Kidney capillary endothelial cell (primary cell): ENCODE results near the gene MAFF.

ENCODE experiments used
- DNase-seq: peaks from one replicate; pipeline ENCODE4 v3.0.0-alpha.2; 2018; ENCODE audit warnings: low spot score

Gene MAFF

DNA sequence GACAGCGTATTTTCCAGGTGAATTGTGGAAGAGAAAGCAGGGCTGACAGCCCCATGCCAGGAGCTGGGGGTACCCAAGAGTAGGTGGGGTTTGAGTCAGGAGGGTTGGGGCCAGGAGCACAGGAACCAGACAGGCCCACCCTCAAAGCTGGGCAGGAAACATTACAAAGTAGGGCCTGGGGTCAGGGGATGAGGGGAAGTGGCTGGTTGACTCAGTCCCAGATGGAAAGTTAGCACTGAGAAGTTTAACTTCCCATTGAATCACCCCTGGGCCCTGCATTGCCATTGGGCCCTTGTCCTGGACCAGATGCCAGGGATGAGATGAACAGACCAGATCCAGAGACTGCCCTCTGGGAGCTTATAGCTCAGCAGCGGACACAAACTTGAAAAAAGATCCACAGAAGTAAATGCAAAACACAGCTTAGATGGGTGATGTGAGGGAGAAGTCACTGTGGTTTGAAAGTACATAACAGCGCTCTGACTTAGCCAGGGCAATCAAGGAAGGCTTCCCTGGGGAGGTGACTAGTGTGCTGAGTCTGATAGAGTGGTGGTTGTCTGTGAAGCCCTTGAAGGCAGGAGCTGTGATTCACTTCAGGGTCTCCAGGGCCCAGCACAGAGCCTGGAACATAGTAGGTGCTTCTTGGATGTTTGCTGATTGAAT is 2.2 kb downstream of the MAFF start:
- peak; percentile 82 for DNase-seq

DNA sequence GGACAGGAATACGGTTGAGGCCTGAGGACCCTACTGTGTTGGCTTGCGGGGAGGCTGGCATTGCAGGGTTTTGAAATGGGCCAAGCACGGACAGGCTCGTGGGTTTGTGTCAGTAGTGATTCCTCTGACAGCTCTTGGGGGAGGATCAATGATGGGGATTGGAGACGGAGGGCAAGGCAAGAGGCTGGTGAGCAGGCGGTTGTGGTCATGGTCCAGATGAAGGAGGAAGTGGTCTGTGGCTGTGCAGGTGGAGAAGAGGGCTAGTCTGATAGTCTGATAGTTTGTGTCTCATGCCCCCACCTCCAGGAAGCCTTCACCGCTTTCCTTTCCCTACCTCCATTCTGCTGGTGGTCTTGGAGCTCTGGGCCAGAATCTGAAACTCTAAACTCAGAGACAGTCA is 3.0 kb downstream of the MAFF start:
- no peak for DNase-seq

DNA sequence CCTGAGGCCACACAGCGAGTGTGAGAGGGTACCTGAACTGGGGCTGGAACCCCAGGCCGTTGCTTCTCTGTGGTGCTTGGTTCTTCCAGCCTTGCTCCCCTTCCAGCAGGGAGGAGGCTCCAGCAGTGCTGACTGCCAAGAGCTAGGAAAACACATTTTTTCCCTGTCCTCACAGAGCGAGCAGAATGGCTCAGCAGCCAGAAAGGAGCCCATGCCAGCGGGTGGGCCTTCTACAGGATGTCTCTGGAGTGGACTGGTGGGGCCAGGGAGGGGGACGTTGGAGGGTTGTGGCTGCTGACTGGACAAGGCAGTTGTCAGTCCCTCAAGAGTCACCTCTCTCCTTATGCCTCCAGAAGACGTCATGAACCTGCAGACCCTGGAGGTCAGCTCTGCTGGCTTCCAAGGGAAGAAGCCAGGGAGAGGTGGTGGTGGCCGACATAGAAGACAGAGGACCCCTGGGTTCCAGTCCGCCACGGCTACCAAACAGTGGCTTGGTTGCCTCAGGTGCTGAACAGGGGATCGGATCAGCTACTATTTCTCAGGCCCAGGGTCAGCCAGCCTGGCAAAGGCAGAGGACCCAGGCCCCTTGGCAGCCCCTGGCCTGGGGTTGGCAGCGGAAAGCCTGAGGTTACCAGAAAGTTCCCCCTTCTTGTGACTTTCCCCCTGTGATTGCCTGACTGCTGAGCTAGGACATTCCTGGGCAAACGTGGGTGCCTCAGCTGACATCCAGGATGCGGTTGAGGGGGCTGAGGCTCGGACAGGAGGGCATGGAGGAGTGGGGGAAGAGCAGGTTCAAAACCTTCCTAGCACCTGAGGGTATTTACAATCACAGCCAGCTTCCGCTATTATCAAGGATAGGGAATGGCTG is 3.7 kb downstream of the MAFF start:
- DNase-seq = no peak

DNA sequence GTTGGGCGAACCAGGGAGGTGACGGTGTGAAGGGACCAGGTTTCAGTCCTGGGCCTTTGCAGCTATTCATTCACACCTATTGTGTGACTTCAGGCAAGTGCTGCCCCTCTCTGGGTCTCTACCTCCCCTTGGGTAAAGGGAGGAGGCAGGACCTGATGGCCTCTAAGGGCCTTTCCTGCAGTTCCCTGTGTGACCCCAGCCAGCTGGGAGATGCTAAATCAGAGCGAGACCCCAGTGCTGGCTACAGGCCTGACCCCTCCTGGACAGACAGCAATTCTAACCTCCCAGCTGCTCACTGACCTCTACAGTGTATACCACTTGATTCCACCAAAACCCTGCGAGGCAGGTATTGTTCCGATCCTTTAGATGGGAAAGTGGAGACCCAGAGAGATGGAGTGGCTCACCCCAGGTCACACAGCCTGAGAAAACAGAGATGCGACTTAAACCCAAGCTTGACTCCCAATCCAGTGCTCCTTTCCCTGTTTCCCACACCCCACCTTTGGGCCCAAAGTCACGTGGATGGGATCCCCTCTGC is 6.2 kb downstream of the MAFF start:
- DNase-seq = no peak

DNA sequence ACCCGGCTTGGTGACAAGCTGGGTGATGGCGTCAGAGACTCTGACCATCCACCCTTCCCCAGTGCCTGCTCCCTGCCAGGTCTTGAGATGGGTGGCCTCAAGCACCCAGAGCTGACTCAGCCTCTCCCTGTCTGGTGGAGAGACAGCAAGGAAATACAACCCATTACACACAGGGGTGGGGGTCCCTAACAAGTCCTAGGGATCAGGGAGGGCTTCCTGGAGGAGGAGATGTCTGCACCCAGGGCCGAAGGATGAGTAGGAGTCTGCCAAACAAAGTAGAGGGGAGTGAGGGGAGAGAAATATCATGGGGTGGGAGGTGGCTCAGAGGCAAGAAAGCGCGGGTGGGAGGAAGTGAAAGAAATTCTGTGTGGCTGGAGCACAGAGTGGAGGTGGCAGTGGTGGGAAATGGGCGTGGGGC is 6.8 kb downstream of the MAFF start:
- no peak for DNase-seq

DNA sequence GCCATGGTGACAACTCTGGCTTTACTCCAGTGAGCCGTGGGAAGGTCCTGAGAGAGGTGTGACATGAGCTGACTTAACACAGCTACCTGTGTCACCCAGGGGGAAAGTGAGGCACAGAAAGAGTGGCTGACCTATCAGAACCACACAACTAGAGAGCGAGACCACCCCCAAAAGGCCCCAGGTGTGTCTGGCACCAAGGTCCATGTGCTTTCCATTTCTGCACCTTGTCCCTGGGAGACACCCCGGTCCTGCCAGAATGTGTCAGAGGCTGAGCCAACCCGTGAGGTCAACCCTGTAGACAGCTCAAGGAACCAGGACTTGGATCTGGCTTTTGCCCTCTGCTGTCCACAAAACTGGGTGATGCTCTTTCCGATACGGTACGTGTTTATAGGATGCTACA is 9.8 kb downstream of the MAFF start:
- DNase-seq = no peak

DNA sequence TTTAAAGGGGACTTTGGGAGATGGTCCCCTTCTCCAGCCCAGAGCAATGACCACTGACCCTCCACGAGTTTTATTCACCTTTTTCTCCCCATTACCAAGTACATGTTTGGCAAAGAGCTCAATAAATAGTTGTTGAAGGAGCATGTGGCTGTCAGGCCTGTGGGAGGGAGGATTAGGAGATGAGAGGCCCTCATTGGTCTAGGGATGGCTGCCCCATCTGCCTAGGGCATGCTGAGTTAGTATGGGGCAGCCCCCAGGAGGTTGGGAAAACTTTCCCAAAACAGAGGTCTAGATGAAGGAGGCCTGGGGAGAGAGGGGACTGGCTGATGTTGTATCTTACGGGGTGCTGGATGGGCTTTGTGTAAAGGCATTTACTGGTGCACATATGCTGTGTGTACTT is 10.6 kb downstream of the MAFF start:
- no peak for DNase-seq

DNA sequence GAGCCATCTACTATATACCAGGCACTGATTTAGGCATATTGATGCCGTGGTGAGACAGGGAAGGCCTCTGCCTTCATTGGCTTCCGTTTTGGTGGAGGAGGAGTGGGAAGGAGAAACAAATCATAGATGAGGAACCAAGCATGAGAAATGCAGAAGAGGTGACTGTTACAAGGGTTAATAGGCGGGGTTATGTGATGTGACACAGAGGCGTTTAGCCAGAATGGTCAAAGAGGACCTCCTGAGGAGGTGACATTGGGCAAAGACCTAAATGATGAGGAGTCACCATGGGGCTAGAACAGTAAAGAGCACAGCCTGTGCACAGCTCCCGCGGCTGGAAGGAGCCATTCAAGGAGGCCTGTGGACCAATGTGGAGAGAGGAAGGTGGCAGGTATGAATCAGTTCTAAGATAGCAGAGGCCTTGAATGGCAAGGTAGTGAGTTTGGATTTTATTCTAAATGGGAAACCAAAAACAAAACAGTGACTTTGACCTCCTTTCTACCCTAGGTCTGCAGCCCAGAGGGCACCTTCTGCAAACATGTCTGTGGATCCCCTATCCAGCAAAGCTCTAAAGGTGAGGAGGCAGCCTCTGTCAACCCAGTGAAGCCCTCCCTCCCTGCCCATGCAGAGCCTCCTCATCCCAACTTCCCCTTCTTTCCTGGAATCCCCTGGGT is 11.7 kb downstream of the MAFF start:
- no peak for DNase-seq

DNA sequence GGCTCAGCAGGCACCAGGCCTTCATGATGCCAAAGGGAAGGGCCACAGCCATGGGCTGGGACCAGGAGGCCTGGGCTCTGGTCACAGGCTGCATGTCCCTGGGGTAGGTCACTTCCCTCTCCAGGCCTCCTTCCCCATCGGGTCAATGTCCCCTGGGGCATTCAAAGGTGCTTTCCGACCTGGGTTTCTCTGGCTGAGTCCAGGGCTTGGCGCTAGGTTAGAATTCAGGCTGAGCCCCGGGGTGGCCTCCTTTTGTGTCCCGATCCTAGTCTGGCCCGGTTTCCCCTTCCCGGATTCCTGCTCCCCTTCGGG is 12.2 kb downstream of the MAFF start:
- DNase-seq = no peak

DNA sequence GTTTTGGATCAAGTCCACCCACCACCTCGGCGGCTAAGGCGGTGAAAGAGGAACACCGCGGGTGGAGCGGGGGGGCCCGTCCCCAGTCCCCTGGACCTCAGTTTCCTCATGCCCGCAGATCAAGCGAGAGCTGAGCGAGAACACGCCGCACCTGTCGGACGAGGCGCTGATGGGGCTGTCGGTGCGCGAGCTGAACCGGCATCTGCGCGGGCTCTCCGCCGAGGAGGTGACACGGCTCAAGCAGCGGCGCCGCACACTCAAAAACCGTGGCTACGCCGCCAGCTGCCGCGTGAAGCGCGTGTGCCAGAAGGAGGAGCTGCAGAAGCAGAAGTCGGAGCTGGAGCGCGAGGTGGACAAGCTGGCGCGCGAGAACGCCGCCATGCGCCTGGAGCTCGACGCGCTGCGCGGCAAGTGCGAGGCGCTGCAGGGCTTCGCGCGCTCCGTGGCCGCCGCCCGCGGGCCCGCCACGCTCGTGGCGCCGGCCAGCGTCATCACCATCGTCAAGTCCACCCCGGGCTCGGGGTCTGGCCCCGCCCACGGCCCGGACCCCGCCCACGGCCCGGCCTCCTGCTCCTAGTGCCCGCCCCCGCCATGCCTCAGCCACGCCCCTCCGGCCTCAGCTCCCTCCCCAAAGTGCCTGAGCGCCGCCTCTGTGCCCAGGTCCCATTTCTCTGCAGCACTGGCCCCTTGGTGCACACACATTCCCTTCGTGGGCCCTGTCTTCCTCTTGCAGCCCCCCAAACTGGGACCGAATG is 12.7 kb downstream of the MAFF start:
- DNase-seq = peak; percentile 59

DNA sequence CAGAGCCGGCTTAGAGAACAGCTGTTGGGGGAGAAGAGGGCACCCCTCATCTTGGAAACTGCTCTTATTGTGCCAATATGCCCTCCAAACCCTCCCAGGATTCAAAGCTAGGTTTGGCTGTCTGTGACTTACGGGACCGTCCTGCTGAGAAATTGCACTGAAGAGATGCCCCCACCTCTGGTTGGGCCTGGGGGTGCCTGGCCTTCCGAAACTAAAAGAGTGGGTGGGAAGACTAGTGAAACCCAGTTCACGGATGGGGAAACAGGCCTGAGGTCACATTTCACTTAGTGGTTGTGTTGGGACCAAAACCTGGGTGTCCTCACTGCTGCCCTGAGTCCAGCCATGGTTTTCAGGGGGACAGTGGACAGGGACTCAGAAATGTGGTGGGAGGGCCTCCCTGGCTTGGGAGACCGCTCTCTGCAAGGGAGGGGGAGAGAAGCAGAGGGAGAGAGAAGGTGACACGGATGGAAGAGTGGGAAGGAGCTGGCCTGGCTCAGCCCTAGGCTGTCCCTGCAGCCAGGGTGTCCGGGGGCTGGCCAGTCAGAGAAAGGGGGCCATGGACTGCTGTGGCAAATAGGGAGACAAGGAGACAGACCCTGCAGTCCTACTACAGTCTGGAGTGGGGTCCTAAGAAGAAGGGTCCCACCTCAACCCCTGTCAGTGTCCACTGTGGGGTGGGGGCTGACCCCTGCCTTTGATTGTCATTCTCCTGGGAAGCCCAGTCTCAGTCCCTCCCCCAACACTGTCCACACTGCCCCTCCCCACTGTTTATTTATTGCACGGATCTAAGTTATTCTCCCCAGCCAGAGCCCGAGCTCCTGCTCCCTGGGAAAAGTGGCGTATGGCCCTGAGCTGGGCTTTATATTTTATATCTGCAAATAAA is 13.6 kb downstream of the MAFF start:
- no peak for DNase-seq

DNA sequence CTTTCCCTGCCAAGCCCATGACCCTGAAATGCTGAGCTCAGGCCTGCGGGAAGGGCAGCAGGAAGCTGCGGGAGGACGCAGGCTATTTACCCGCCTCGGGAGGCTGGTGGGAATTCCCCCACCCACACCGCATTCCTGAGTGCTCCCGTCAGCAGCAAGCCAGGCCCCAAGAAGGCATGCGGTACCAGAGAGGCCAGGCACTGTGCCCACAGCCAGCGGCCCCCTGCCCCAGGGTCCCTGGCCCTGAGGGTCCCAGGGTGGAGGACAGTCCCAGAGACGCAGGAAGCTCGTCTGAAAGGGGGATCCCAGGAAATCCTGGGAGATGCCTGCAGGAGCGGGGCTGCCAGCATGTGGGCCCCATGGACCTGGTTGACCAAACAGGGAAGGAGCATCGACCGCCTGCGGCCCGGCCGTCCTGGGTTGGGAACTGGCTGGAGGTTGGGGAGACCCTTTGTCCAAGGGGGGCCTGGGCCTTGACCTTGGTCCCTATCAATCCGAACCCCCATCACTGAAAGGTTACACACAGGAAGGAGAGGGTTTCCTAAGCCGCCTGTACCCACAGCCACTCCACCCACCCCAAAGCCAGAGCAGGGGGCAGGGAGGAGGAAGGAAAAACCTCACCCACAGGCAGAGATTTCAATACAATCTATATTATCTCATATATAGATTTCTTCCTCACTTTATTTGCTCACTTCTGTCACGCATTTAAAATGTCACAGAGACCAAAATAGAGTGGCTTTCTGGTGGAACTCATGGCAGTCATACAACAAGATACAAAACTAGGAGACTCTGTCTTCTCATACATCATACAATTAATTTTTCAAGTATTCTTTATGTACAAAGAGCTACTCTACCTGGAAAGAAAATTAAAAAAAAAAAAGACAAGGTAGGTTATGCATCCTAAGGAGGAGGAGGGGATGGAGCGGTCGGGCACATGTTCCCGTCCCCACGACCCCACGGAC is 17.1 kb downstream of the MAFF start:
- peak; percentile 78 for DNase-seq

DNA sequence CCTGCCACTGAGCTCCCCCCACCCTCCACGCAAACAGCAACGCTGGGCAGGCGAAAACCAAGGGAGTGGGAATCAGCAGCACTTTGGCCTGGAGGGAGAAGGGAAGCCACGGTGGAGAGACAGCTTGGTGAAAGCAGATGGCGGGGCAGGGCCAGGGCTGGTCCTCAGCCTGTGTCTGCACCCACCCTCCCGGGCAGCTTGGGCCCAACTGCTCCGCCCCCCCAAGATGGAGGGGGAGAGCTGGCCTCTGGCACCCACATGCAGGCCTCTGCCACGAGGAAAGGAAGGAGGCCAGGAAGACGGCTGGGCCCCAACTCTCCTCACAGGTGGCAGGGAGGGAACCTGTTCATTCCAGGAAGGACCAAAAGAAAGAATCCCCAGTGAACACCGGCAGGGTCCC is 17.8 kb downstream of the MAFF start:
- no peak for DNase-seq

DNA sequence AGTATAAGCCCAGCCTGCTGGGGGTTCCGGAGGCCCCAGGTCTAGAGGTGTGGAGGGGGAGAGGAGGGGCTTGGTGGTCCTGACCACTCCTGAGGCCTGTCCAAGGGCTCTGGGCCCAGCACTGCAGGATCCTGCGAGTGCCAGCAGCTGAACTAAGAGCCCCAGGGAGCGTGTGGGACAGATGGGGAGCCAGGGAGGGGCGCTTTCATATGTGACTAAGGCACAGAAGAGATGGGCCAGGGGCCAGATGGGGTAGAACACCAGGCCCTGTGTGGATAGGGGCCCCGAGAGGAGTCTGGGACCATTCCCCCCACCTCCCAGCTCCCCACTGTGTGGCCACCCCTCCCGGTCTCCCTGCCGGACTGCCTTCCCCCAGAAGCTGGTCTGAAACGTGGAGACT is 18.4 kb downstream of the MAFF start:
- DNase-seq = no peak

DNA sequence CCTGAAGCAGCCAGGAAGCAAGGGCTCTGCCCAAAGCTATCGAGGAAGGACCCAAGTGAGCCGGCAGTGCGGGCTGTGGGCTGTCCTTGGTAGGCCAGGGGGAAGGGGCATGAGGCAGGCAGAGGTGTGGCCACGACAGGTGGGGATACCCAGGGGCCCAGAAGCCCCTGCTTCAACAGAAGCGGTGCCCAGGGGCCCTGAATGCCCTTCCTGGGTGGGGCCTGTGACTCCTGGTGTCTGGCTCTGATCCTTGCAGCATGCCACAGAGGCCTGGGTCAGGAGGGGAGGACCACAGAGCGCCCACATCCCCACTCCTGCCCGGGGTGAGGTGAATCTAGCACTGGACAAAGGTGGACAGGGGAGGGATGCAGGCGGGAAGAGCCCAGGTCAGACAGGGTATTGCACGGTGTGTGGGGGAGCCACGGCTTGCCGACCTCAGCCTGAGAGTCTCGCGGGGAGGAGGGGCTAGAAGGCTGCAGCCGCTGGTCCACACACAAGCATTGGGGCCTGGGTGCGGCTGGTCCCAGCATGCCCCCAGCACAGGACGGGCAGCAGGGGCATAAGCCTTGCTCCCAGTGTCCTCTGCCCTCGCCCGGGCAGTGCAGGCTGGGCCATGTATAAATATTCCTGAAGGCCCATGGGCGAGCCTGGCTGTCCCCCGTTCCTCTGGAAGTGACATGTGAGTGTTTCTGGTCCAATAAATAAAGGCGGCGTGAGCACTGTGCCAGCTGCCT is 19.0 kb downstream of the MAFF start:
- no peak for DNase-seq

DNA sequence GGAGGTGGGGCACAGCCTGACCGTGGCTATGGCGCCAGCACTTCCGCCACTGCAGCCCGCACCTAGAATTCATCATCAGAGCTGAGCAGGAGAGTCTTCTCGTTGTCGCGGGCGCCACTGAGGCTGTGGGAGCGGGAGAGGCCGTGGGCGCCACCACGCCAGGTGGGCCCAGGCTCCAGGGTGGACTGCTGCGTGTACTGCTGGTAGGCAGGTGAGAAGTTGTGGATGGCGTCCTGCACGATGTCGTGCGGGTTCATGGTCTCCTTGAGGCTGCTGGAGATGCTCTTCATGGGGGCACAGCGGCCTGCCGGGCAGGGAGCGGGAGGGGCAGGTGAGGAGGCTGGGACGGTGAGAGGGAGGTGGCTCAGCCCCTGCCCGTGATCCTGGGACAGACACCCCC is 19.6 kb downstream of the MAFF start:
- no peak for DNase-seq

DNA sequence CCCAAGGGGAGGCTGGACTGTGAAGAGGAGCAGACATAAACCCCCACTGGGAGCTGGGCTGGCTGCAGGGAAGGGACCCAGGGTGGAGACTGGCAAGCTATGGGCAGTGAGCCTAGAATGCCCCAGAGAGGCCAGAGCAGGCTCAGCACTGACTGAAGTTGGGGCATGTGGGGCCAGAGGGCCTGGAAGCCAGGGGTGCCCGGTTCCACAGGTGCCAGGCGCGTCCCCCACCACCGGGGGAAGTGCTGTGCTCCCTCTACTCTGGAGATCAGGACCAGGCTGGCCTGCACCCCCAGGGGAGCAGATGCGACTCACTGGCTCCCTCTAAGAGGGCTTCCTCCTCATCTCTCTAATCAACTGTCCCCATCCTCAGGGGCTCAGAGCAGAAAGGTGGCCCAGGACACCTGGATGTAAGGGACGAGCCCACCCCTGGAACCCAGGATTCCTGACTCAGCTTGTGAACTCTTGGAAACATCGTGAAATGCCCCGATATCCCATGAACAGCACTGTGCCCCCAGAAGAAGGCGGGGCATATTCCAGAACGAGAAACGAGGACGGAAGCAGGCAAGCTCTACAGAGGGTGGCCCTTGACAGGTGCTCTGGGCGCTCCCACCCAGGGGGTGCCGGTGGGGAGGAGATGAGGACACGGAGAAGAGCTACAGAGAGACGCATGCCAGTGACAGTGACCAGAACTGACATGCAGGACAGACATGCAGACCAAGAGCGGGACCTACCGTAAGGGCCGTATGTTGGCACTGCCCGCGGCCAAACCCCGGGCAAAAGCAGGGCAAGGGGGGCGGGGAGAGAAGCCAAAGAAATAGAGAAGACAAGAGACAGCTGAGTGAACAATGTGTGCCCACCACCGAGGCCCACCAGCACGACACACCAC is 20.4 kb downstream of the MAFF start:
- DNase-seq = no peak

DNA sequence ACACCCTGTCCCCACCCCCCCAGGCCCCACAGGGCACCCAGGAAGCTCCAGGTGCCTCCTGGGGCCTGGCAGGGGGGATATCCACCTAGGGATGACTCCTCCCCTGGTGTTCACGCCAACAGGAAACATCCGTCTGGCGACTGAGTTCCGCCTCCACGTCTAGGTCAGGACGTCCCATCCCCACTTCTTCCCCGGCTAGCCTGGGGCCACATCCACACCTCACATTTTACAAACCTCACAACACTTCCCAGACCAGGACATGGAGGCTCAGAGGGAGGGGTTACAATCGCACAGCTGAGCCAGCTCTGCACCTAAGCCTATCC is 21.0 kb downstream of the MAFF start:
- no peak for DNase-seq
